Mucosa of rectum (tissue), 2 donors: ENCODE results near the gene MAPK8.

Experiments used
- H3K27ac ChIP-seq, 2 donors: one replicate each; pipeline ENCODE4 v1.7.0; 2013; ENCODE audit warnings: inconsistent platforms in 2 of 2, low read depth in 2 of 2, low read length in 2 of 2
- H3K27me3 ChIP-seq, 2 donors: one replicate each; pipeline ENCODE4 v1.7.0; 2013; ENCODE audit warnings: low read length in 2 of 2; ENCODE audit not compliant: control insufficient read depth in 2 of 2, insufficient read depth in 2 of 2
- H3K36me3 ChIP-seq, 2 donors: one replicate each; pipeline ENCODE4 v1.7.0; 2013; ENCODE audit warnings: low read length in 2 of 2; ENCODE audit not compliant: control insufficient read depth in 2 of 2, insufficient read depth in 2 of 2
- H3K4me1 ChIP-seq, 2 donors: one replicate each; pipeline ENCODE4 v1.7.0; 2013; ENCODE audit warnings: low read length in 2 of 2, mild to moderate bottlenecking in 1 of 2; ENCODE audit not compliant: control insufficient read depth in 2 of 2, insufficient read depth in 2 of 2
- H3K4me3 ChIP-seq, 2 donors: one replicate each; pipeline ENCODE4 v1.7.0; 2013; ENCODE audit warnings: low read length in 2 of 2
- H3K9ac ChIP-seq, 2 donors: one replicate each; pipeline ENCODE4 v1.7.0; 2013; ENCODE audit warnings: low read length in 2 of 2, low read depth in 1 of 2, mild to moderate bottlenecking in 1 of 2
- H3K9me3 ChIP-seq, 2 donors: one replicate each; pipeline ENCODE4 v1.7.0; 2013; ENCODE audit warnings: low read length in 2 of 2; ENCODE audit not compliant: control insufficient read depth in 2 of 2
- donor health status: healthy.
- donor health status: Normal muscosa, but diverticular disease.

Gene MAPK8

DNA sequence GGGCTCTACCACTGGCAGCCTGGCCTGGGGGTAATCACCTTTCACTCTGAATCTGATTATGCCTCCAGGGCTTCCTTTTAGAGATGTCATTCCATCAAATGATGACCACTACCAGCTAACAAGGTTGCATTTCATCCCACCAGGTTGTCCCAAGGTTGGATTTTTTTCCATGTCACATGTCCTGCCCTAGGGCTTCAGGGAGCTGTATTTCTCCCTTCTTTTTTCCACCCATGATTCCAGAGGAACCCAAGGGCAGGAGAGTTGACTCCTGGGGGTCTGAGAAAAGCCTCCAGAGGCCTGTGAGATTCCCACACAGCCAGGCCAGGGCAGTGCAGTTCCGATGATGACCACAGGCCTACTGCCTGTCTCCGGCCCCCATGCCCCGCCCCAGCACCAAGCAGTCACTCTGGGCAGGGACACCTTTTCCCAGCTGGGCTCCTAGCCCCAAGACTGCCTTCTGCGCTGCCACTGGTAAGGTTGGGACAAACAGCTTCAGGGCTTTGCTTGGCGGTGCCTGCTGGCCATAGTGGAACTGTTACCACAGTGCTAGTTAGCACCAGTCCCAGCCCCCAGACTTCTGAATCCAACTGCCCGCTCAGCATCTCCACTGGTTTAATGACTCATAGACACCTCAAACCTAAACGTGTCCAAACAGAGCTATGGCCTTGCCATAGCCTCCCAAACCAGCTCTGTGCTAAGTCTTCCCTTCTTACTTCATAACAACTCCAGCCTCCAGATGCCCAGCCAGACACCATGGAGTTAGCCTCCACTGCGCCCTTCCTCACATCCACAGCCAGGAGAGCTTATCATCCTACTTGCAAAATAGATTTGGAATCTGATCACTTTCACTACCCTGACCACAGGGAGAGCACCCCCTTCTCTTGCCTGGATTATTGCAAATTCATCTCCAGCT, 164.7 kb downstream of the MAPK8 start:
- Histone ChIP-seq H3K9ac (no peak overlapping the region), H3K9me3 (no peaks in the 10 kb centered on the region), H3K4me1 (no peaks in the 10 kb centered on the region), H3K4me3 (no peak overlapping the region), H3K27ac (no peak overlapping the region), H3K36me3 (no peaks in the 10 kb centered on the region), H3K27me3 (peaks cover 1 to 5% of the 10 kb centered on the region in 2 donors)

DNA sequence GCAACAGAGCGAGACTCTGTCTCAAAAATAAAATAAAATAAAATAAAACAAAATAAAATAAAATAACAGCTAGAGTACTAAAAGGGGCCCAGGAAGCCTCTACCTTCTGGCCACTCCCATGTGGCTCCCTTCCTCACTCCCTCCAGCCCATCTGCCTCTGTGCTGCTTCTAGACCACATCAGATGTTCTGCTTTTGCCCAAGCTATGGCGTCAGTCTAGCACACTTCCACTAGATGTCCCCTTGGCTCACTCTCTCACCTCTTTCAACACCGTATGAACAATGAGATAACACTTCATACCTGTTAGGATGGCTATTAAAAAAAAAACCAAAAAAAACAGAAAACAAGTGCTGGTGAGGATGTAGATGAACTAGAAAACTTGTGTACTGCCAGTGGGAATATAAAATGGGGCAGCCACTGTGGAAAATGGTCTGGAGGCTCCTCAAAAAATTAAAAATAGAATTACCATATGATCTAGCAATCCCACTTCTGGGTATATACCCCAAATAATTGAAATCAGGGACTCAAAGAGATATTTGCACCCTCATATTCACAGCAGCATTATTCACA, 166.1 kb downstream of the MAPK8 start:
- H3K27ac ChIP-seq, result no peak overlapping the region
- no peak overlapping the region for H3K9ac ChIP-seq
- no peaks in the 10 kb centered on the region for H3K9me3 ChIP-seq
- no peaks in the 10 kb centered on the region for H3K36me3 ChIP-seq
- no peaks in the 10 kb centered on the region for H3K27me3 ChIP-seq
- no peak overlapping the region for H3K4me3 ChIP-seq
- H3K4me1 ChIP-seq, result no peaks in the 10 kb centered on the region

DNA sequence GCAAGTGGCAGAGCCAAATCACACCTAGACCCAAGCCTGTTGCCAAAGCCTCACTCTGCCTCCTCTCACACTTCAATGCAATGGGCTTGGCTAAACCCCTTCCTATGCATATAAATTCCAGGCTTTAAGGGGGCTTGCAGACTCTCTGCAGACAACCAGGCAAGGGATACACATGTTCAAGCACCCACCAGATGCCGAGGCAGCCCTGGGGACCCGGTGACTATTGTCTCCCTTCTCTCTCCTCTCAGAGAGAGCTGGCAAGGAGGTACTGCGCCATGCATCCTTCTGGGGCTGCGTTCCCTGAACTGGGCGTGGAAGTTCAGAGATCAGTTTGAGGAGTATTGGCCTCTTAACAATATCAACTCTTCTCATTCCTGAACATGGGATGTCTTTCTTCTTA, 167.2 kb downstream of the MAPK8 start:
- Histone ChIP-seq H3K36me3 (no peaks in the 10 kb centered on the region), H3K27ac (no peak overlapping the region), H3K9ac (no peak overlapping the region), H3K4me1 (no peaks in the 10 kb centered on the region), H3K9me3 (no peaks in the 10 kb centered on the region), H3K4me3 (no peak overlapping the region), H3K27me3 (no peaks in the 10 kb centered on the region)

DNA sequence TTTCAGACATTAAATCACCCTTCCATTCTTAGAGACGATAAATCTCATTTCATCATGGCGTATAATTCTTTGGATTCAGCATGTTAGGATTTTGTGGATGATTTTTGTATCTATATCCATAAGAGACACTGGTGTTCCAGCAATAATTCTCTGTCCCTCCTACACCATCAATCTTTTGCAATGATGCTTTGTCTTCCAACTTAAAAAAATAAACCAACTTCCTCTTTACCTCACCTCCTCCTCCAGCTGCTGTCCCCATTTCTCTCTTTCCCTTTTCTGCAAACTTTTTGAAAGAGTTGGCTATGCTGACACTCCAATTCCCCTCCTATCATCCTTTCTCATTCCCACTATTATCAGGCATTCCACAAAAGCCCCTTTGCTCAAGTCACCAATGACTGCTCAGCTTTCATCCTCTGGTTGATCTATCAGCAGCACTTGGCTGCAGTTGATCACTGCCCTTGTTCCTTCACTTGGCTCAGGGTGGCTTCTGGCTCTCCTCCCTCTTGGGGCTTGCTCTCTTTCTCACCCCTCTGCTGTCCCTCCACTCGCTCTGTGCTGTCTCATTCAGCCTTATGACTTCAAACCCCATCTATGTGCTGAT, 168.4 kb downstream of the MAPK8 start:
- H3K27ac ChIP-seq, result no peak overlapping the region
- no peaks in the 10 kb centered on the region for H3K27me3 ChIP-seq
- no peaks in the 10 kb centered on the region for H3K9me3 ChIP-seq
- H3K4me1 ChIP-seq, result no peaks in the 10 kb centered on the region
- no peak overlapping the region for H3K9ac ChIP-seq
- no peaks in the 10 kb centered on the region for H3K36me3 ChIP-seq
- no peak overlapping the region for H3K4me3 ChIP-seq

DNA sequence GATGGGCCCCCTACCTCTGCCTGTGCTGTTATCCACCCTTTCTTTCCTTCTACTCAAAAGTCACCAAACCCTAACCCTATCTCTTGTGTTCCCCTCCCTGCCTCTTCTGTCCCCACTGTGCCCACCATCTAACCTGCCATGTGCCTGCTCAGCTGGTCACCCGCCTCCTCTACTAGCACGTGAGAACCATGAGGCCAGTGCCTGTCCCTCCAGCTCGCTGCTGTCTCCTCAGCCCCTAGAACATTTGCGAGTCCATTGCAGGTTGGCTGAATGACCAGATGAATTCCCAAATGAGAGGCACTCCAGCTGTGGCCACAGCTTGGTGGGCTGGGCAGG, 169.4 kb downstream of the MAPK8 start:
- Histone ChIP-seq H3K9ac (no peak overlapping the region), H3K4me3 (no peak overlapping the region), H3K27ac (no peak overlapping the region)

DNA sequence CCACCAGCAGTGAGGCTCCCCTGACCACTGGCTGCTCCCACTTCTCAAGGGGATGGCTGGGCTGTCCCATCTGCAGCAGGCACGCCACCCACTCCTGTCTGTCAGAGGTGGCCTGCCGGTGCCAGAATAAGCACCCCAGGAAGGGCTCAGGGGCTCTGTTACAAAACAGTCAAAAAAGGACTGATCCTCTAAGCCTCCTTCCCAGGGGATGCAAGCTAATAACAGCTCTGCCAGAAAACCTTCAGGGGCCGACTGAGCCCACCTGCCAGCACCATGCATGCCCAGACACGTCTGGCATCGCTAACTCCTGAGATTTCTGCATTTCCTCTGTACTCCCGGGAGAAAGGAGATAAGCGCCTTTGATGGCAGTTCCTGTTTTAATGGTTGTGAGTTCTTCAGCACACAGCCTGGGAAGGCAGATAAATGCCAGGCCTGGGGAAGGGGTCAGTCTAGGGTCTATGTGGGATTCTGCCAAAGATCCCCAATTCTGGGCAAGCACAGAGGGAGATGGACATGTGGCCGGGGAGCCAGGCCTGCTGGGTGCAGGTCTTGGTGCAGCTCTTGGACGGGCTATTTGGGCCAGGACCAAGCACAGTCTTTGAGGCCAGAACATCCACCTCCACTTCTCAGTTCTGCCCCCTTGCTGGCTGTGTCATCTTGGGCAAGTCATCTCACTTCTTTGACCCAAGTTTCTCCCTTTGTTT, 170.0 kb downstream of the MAPK8 start:
- Histone ChIP-seq H3K9me3 (no peaks in the 10 kb centered on the region), H3K9ac (no peak overlapping the region), H3K4me1 (no peaks in the 10 kb centered on the region), H3K27me3 (no peaks in the 10 kb centered on the region), H3K36me3 (no peaks in the 10 kb centered on the region), H3K27ac (no peak overlapping the region), H3K4me3 (no peak overlapping the region)

More for the DNA sequence above, 169.4 kb downstream of the MAPK8 start:
- Histone ChIP-seq H3K27me3 (no peaks in the 10 kb centered on the region), H3K9me3 (no peaks in the 10 kb centered on the region), H3K4me1 (no peaks in the 10 kb centered on the region), H3K36me3 (no peaks in the 10 kb centered on the region)

DNA sequence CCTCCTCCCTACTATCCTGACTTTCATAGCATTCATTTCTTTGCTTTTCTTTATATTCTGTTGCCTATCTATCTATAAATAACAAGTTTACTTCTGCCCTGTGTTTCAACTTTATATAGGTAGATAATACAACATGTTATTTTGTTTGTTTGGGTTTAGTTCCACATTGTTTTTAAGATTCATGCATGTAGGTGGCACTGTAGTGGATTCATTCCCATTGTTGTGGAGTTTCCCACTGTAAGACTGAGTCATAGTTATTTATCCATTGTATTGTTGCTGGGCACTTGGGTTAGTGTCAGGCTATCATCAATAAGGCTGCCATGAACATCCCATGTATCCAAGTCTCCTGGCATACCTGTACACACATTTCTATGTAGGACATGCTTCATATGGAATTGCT, 170.7 kb downstream of the MAPK8 start:
- Histone ChIP-seq H3K36me3 (no peaks in the 10 kb centered on the region), H3K9me3 (no peaks in the 10 kb centered on the region), H3K4me3 (no peak overlapping the region), H3K27me3 (no peaks in the 10 kb centered on the region), H3K9ac (no peak overlapping the region), H3K4me1 (no peaks in the 10 kb centered on the region), H3K27ac (no peak overlapping the region)

DNA sequence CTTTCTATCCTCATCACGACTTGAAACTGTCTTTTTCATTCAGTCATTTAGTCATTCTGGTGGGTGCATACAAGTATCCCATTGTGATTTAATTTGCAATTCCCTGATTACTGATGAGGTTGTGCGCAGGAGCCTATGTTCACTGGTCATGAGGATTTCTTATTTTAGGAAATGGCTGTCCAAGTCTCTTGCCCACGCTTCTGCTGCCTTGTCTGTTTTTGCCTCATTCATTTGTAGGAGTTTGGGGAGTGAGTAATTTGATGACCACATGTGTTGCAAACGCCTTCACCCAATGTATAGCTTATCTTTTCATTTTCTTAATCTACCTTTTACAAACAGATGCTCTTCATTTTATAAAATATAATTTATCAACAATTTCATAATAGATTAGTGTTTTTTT, 171.1 kb downstream of the MAPK8 start:
- H3K4me1 ChIP-seq, result no peaks in the 10 kb centered on the region
- no peak overlapping the region for H3K27ac ChIP-seq
- H3K27me3 ChIP-seq, result no peaks in the 10 kb centered on the region
- H3K36me3 ChIP-seq, result no peaks in the 10 kb centered on the region
- no peak overlapping the region for H3K9ac ChIP-seq
- no peaks in the 10 kb centered on the region for H3K9me3 ChIP-seq
- H3K4me3 ChIP-seq, result no peak overlapping the region

DNA sequence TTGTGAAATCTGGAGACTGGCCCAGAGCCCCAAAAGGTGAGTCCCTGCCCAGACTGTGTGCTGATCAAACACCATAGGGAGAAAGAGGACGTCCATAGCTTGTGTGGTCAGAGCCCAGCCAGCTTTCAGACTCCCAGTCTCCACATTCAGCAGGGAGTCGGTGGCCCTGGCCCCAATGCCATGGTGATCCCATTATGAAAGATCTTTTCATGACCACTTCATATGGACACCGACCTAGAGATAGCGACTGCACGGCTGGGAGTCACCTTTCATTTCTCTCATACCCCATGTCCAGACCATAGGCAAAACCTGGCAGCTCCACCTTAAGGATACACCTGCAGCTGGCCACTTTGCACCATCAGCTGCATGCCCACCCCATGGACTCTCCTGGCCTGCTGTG, 172.0 kb downstream of the MAPK8 start:
- peaks cover 0 to 2% of the 10 kb centered on the region in 2 donors for H3K27me3 ChIP-seq
- no peaks in the 10 kb centered on the region for H3K9me3 ChIP-seq

More for the DNA sequence above, 172.0 kb downstream of the MAPK8 start:
- Histone ChIP-seq H3K4me1 (no peaks in the 10 kb centered on the region), H3K9ac (no peak overlapping the region), H3K36me3 (no peaks in the 10 kb centered on the region), H3K27ac (no peak overlapping the region), H3K4me3 (no peak overlapping the region)
